HepG2 (cell line): ENCODE data around the gene INAFM2. TPM values are rescaled to one million over a fixed set of nuclear protein-coding genes. Genes with fewer than 3 reads are reported as not detected.

Source experiments
- BRF2 ChIP-seq: sonication (generic); formaldehyde crosslinking; IDR thresholded peaks from 2 replicates; pipeline ENCODE4 v1.8.1; 2022; ENCODE audit warnings: mild to moderate bottlenecking, missing genetic modification reagents
- CEBPB ChIP-seq: IDR thresholded peaks from 2 replicates; pipeline ENCODE4 v1.6.1; 2011; ENCODE audit warnings: low read depth, low read length, improper control_type of control experiment, borderline replicate concordance
- ELK4 ChIP-seq: sonication (generic); formaldehyde crosslinking; IDR thresholded peaks from 2 replicates; pipeline ENCODE4 v1.9.0; 2021; ENCODE audit warnings: missing genetic modification reagents, borderline replicate concordance
- PBX2 ChIP-seq: IDR thresholded peaks from 2 replicates; pipeline ENCODE4 v1.6.1; 2016; ENCODE audit warnings: control low read depth
- RFXAP ChIP-seq: sonication (generic); formaldehyde crosslinking; IDR thresholded peaks from 2 replicates; pipeline ENCODE4 v1.4.0; 2020; ENCODE audit warnings: missing genetic modification reagents, borderline replicate concordance
- SAFB2 ChIP-seq: sonication (generic); formaldehyde crosslinking; IDR thresholded peaks from 2 replicates; pipeline ENCODE4 v1.5.1; 2020; ENCODE audit warnings: missing genetic modification reagents, low read depth, mild to moderate bottlenecking, borderline replicate concordance
- SNAPC4 ChIP-seq: sonication (generic); formaldehyde crosslinking; IDR thresholded peaks from 2 replicates; pipeline ENCODE4 v1.4.0; 2020; ENCODE audit warnings: mild to moderate bottlenecking, missing genetic modification reagents
- UBTF ChIP-seq: sonication (generic); formaldehyde crosslinking; IDR thresholded peaks from 2 replicates; pipeline ENCODE4 v1.4.0; 2020; ENCODE audit warnings: mild to moderate bottlenecking, missing genetic modification reagents
- ZNF687 ChIP-seq: sonication (generic); formaldehyde crosslinking; IDR thresholded peaks from 2 replicates; pipeline ENCODE4 v1.5.1; 2020; ENCODE audit warnings: mild to moderate bottlenecking, missing genetic modification reagents, moderate library complexity
- ZNF720 ChIP-seq: sonication (generic); formaldehyde crosslinking; IDR thresholded peaks from 2 replicates; pipeline ENCODE4 v1.4.0; 2020; ENCODE audit warnings: missing genetic modification reagents
- ZNF816 ChIP-seq: sonication (generic); formaldehyde crosslinking; IDR thresholded peaks from 2 replicates; pipeline ENCODE4 v1.8.0; 2022; ENCODE audit warnings: missing genetic modification reagents, mild to moderate bottlenecking, borderline replicate concordance
- polyA plus RNA-seq, 8 experiments: library from polyadenylated mRNA; depleted of rRNA in 3 of 8; stranded (reverse) in 7 of 8; unstranded in 1 of 8; fragments of >200 nt; fragmentation: Illumina TruSeq in 4 of 8; extraction: Trizol in 4 of 8; gene quantifications; 2 replicates each; pipeline versions ENCODE4 v1.2.1 to v1.2.3, GENCODE V29; 2011 to 2016; ENCODE audit warnings: low read depth in 4 of 8, missing spikeins in 1 of 8, mixed read lengths in 1 of 8; ENCODE audit not compliant: insufficient read depth in 1 of 8
- total RNA-seq, 5 experiments: library from RNA; depleted of rRNA; stranded (reverse); fragments of >200 nt; fragmentation: Illumina TruSeq; extraction: Trizol; gene quantifications; 2 replicates each; pipeline ENCODE4 v1.2.3, GENCODE V29; 2016; ENCODE audit warnings: low read depth in 1 of 5

The INAFM2 gene
- total and polyA plus RNA-seq, 2 of the 13 experiments (the other 11 are each of a cell fraction or from before 2014, with no cell fraction given), result 5.5 to 6.5 TPM

- TF ChIP-seq ZNF687 (CRISPR knock-in tag), result peak; percentile 99
- peak; percentile 93 for TF ChIP-seq RFXAP
- no peak for TF ChIP-seq ZNF720
- TF ChIP-seq SNAPC4, result no peak
- TF ChIP-seq ELK4 (CRISPR knock-in tag), result peak; percentile 89; the same call in 1 of the 2 replicates
- peak; percentile 93; the same call in 1 of the 2 replicates for TF ChIP-seq BRF2 (CRISPR knock-in tag)
- no peak for TF ChIP-seq PBX2 (CRISPR knock-in tag)
- TF ChIP-seq SAFB2 (CRISPR knock-in tag), result peak; percentile 81
- peak; percentile 89 for TF ChIP-seq UBTF
- no peak; the same call in 1 of the 2 replicates for TF ChIP-seq ZNF816 (CRISPR knock-in tag)
- TF ChIP-seq CEBPB, result no peak
These were observed 44.5 kb downstream of the INAFM2 start (continued) for GRCh38 chr15:40367686-40368611.
